ENCODE data around the gene UFC1.

The UFC1 gene

DNA sequence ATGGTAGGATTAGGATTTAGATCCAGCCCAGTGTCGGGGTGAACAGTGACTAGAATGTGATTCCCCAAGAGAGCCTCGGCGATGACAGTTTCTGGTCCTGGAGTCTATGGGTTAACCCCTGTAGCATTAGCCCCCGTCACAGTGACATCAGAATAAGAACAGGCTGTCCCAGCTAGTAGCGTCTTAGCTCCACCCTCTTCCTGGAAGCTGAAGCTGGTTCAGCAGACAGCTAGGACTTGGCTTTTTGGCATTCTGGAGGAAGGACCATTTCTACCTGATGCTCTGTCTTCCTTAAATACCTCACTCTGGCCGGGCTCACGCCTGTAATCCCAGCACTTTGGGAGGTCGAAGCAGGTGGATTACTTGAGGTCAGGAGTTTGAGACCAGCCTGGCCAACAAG lies 53.4 kb downstream of the UFC1 start (continued):
- TF ChIP-seq, protein P1, sequence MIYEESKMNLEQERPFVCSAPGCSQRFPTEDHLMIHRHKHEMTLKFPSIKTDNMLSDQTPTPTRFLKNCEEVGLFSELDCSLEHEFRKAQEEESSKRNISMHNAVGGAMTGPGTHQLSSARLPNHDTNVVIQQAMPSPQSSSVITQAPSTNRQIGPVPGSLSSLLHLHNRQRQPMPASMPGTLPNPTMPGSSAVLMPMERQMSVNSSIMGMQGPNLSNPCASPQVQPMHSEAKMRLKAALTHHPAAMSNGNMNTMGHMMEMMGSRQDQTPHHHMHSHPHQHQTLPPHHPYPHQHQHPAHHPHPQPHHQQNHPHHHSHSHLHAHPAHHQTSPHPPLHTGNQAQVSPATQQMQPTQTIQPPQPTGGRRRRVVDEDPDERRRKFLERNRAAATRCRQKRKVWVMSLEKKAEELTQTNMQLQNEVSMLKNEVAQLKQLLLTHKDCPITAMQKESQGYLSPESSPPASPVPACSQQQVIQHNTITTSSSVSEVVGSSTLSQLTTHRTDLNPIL (CRISPR knock-in tag; IDR thresholded peaks at IDR 0.05; ENCODE audit: low read depth) = no peak
- TF ChIP-seq ARNTL (CRISPR knock-in tag; IDR thresholded peaks at IDR 0.05; ENCODE audit: borderline replicate concordance, low read depth) = no peak
